Thoracic aorta (tissue), 2 donors: ENCODE data around the gene ZNF491. TPM values are rescaled to one million over a fixed set of nuclear protein-coding genes. Genes with fewer than 3 reads are reported as not detected.

Source experiments
- ATAC-seq: fragments of 150-250 bp; one replicate; pipeline ENCODE4 v1.8.0; 2017; ENCODE audit warnings: low read depth; ENCODE audit not compliant: insufficient number of reproducible peaks, low FRiP score
- DNase-seq: peaks from one replicate; pipeline ENCODE4 v3.0.0-alpha.2; 2020; ENCODE audit warnings: low spot score
- H3K27ac ChIP-seq, 2 donors: fragments of 200-600 bp; sonication (generic); 1 replicate in 1 of 2; 2 replicates in 1 of 2; pipeline ENCODE4 v1.5.1; 2016; ENCODE audit warnings: mild to moderate bottlenecking in 2 of 2, moderate library complexity in 2 of 2
- H3K27me3 ChIP-seq: fragments of 200-600 bp; sonication (generic); replicated peaks from 2 replicates; pipeline ENCODE4 v1.6.0; 2016; ENCODE audit warnings: mild to moderate bottlenecking; ENCODE audit not compliant: insufficient read depth
- H3K36me3 ChIP-seq: fragments of 200-600 bp; sonication (generic); one replicate; pipeline ENCODE4 v1.5.1; 2016
- H3K4me1 ChIP-seq, 2 donors: fragments of 200-600 bp; sonication (generic); 1 replicate in 1 of 2; 2 replicates in 1 of 2; pipeline versions ENCODE4 v1.5.1 to v1.6.0; 2016; ENCODE audit warnings: low read depth in 2 of 2, mild to moderate bottlenecking in 1 of 2; ENCODE audit not compliant: control insufficient read depth in 1 of 2
- H3K4me3 ChIP-seq: fragments of 200-600 bp; sonication (generic); 2 replicates; pipeline ENCODE4 v1.5.1; 2016; ENCODE audit warnings: mild to moderate bottlenecking
- H3K9me3 ChIP-seq: fragments of 200-600 bp; sonication (generic); 2 replicates; pipeline ENCODE4 v1.5.1; 2016
- total RNA-seq, 2 donors: library from RNA; depleted of rRNA; stranded (reverse); fragments of >200 nt; gene quantifications; one replicate each; pipeline versions ENCODE4 v1.1.0 to v1.2.3, GENCODE V29; 2016
- TF ChIP-seq, protein P1 (sequence below): fragments of 200-600 bp; sonication (generic); IDR thresholded peaks from one replicate; pipeline ENCODE4 v1.5.1; 2019; ENCODE audit warnings: antibody characterized with exemption

The ZNF491 gene
- 1 to 10 TPM; 3.7 to 3.9 TPM for total RNA-seq

DNA sequence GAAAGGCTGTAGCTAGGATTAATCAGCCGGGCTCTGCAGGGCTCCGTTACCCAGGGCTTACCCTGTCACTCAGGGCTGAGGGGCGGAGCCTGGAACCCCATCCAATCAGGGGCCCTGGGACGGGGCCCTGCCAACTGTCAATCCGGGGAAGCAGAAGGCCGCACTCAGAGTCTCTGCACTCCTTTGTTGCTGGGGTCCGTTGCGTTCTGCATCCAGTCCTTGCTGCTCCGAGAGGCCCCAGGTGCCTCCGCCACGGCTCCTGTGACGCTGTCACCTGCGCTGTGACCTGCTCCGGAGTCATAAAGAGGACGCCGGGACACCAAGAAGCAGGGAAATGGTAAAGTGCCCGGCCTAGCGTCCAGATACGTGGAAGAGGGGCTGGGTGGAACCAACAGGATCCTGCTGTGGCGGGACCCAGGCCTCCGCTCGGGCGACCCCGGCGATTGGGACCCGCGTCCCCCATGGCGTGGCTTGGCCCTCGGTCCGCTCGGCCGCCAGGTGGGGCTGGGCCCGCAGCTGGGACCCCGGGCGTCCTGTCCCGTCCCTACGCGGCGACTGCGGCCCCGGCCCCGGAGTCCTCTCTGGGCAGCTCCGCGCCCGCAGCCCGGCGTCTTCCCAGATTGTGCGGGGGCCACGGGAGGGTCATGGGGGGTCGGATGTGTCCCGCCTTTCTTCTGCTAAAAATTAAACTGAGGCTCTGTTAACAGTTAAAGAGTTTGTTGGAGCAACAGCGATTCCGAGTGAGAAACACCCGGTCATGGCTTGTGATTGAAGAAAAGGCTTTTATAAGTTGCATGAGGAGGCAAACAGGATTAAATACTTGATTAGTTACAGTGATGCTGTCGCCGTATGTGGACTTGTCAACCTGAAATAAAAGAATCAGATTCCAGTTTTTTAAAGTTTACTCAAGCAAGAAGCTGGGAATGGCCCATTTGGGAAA is at the start of gene ZNF491:
TSS of gene ZNF491 (plus strand) at position 133 of the 940 bp plus-strand sequence. CDS start 7,431 bp downstream, outside the sequence.
- no peaks in the 10 kb centered on the region for H3K36me3 ChIP-seq
- TF ChIP-seq, protein P1, sequence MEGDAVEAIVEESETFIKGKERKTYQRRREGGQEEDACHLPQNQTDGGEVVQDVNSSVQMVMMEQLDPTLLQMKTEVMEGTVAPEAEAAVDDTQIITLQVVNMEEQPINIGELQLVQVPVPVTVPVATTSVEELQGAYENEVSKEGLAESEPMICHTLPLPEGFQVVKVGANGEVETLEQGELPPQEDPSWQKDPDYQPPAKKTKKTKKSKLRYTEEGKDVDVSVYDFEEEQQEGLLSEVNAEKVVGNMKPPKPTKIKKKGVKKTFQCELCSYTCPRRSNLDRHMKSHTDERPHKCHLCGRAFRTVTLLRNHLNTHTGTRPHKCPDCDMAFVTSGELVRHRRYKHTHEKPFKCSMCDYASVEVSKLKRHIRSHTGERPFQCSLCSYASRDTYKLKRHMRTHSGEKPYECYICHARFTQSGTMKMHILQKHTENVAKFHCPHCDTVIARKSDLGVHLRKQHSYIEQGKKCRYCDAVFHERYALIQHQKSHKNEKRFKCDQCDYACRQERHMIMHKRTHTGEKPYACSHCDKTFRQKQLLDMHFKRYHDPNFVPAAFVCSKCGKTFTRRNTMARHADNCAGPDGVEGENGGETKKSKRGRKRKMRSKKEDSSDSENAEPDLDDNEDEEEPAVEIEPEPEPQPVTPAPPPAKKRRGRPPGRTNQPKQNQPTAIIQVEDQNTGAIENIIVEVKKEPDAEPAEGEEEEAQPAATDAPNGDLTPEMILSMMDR, result no peak
- no peaks in the 10 kb centered on the region for H3K27me3 ChIP-seq
- peak within 1 kb of the TSS; percentile 13 to 67 for H3K27ac ChIP-seq
- ATAC-seq (peak; percentile 87), DNase-seq (peak; percentile 66)
- H3K4me1 ChIP-seq, result peaks cover 8 to 12% of the 10 kb centered on the region in 2 donors
- H3K4me3 ChIP-seq, result peak within 1 kb of the TSS; percentile 84
- H3K9me3 ChIP-seq, result no peaks in the 10 kb centered on the region

DNA sequence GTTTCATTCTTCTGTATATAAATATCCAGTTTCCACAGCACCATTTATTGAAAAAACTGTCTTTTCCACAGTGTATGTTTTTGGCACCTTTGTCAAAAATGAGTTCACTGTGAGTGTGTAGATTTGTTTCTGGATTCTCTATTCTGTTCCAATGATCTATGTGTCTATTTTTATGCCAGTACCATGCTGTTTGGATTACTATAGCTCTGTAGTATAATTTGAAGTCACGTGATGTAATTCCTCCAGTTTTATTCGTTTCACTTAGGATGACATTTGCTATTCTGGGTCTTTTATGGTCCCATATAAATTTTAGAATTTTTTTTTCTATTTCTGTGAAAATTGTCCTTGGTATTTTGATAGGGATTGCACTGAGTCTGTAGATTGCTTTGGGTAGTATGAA is 48.6 kb upstream of the ZNF491 start:
- no peak for ATAC-seq
- Histone ChIP-seq H3K27ac (no peak overlapping the region), H3K4me3 (no peak overlapping the region), H3K9me3 (peaks cover 19% of the 10 kb centered on the region), H3K4me1 (no peaks in the 10 kb centered on the region), H3K27me3 (no peaks in the 10 kb centered on the region), H3K36me3 (no peaks in the 10 kb centered on the region)
- DNase-seq, result no peak
- TF ChIP-seq, protein P1, result no peak

DNA sequence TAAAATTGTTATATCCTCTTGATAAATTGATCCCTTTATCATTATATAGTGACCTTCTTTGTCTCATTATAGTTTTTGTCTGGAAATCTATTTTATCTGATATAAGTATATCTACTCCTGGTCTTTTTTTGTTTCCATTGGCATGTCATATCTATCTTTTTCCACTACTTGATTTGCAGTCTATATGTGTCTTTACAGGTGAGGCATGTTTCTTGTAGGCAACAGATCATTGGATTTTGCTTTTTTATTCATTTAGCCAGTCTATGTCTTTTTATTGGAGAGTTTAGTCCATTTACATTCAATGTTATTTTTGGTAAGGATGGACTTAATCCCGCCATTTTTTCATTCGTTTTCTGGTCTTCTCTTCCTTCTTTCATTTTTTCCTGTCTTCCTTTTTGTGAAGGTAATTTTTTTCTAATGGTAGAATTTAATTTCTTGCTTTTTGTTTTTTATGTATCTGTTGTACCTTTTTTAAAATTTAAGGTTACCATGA is 46.0 kb upstream of the ZNF491 start:
- TF ChIP-seq, protein P1, result no peak
- no peaks in the 10 kb centered on the region for H3K4me1 ChIP-seq
- DNase-seq, result no peak
- H3K4me3 ChIP-seq, result no peak overlapping the region
- H3K9me3 ChIP-seq, result peaks cover 19% of the 10 kb centered on the region
- H3K27me3 ChIP-seq, result no peaks in the 10 kb centered on the region
- no peak for ATAC-seq
- H3K36me3 ChIP-seq, result no peaks in the 10 kb centered on the region
- no peak overlapping the region for H3K27ac ChIP-seq

DNA sequence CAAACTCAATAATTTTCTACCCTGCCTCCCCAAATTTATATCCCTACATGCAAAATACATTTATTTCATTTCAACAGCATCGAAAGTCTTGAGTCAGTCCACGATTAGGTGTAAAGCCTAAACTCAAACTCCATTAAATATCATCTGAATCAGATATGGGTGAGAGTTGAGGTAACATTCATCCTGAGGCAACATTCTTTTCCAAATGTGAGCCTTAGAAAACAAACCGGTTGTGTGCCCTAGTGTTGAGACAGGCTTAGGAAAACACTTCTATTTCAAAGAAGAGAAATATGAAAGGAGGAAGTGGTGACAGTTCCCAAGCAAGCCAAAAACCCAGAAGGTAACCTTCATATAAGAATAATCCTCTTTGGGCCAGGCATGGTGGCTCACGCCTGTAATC is 43.7 kb upstream of the ZNF491 start:
- no peak overlapping the region for H3K4me3 ChIP-seq
- peaks cover 12% of the 10 kb centered on the region for H3K9me3 ChIP-seq
- TF ChIP-seq, protein P1, result no peak
- no peaks in the 10 kb centered on the region for H3K36me3 ChIP-seq
- H3K4me1 ChIP-seq, result no peaks in the 10 kb centered on the region
- no peaks in the 10 kb centered on the region for H3K27me3 ChIP-seq
- ATAC-seq (no peak), DNase-seq (no peak)
- H3K27ac ChIP-seq, result no peak overlapping the region

DNA sequence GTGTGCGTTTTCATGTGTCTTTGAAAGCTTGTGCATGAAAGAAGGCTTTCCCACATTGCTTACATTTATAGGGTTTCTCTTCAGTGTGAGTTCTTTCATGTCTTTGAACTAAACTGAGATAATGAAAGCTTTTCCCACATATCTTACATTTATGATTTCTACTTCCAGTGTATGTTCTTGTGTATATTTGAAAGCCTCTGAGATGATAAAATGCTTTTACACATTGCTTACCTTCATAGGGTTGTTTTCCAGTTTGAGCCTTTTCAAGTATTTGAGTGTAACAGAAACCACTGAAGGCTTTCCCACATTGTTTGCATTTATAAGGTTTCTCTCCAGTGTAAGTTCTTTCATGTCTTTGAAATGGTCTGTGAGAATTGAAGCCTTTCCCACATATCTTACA is 41.4 kb upstream of the ZNF491 start:
- H3K9me3 ChIP-seq, result peaks cover 3% of the 10 kb centered on the region
- no peaks in the 10 kb centered on the region for H3K27me3 ChIP-seq
- no peak overlapping the region for H3K27ac ChIP-seq
- no peak overlapping the region for H3K4me3 ChIP-seq
- DNase-seq (no peak), ATAC-seq (no peak)
- no peaks in the 10 kb centered on the region for H3K4me1 ChIP-seq
- no peaks in the 10 kb centered on the region for H3K36me3 ChIP-seq
- TF ChIP-seq, protein P1, result no peak
